CD4-positive, alpha-beta T cell treated with Interleukin-4 for 1 hour (primary cell): ENCODE measurements around the gene AOPEP.

Experiments used
- DNase-seq, 2 donors: peaks; one replicate each; pipeline ENCODE4 v3.0.0-alpha.2; 2020 to 2022

The AOPEP gene

GRCh38 chr9:95105519-95106287 is 379.2 kb downstream of the AOPEP start:
- no peak for DNase-seq

DNA sequence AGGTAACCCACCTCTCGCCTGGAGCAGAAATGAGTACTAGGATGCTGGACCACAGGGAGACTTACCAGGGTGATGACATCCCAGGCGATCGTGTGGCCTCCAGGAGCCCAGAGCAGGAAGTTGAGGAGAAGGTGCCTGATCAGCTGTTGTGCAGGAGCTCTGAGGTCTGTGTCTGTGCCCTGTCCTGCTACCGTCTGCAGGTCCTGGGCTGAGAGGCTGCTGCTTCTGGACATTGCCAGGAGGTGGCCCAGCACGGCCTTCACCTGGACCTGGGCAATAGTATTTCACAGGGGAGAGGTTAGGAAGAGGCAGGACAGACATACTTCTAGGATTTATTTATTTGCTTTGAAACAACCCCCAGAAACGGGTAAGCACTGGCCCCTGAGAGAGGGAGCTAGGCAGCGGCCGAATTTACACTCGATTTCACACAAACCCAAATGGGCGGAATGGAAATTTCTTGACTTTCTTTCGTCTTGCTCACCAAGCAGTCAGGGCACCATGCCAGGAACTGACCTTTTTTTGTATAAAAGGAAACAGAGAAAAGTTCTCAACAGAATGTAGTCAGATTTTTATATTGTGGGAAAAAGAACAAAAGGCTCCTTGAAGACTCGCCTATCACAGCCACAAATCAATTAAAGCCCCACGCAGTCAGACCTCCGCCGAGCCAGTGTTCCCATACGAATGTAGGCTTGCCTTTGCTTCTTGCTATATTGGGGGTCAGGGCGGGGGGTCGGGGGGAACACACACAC is 380.7 kb downstream of the AOPEP start:
- no peak for DNase-seq

GRCh38 chr9:95107976-95108375 is 381.5 kb downstream of the AOPEP start:
- DNase-seq = no peak

GRCh38 chr9:95108777-95109176 is 382.3 kb downstream of the AOPEP start:
- no peak for DNase-seq

DNA sequence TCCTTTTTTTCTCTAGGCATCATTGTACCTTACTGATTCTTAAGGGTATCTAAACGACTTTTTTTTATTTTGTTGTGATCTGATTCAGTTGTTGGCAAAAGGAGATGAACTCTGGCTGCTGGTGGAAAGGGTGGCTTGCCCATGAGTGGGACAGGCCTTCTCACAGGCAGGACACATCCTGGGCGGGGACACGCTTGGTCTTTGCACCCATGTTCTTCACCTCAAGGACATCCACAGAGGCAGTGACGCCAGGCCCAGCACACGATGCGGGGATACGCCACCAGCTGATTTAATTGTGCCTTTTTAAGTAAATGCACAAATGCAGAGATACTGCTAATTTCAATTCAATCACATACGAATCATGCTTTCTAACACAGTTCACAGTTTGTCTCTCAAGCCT is 383.0 kb downstream of the AOPEP start:
- no peak for DNase-seq

DNA sequence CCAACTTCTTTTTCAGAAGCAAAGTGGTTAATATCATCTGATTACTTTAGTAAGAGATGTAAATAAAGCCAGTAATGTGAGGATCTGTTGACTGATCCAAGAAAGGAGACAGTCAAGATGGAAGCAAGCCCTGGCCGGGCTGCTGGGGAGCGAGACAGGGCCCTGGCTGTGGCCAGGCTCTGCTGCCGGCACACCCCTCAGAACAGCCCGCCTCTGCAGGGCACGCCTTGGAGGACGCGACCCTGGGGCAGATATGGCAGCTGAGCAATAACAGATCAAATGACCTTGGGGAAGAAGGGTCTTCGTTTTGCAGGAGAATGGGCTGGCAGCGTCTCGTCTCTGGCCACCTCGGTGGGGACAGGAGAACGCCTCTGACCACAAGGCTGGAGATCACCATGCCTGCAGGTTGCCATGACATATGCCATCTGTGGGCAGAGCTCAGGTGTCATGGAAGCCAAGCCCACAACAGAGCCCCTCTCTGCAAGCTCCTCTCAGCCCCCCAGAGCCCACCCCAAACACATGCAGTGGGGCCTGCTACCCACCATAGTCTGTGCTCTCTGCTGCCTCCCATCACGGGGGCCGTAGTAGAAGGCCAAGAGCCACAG is 384.5 kb downstream of the AOPEP start:
- DNase-seq = no peak

DNA sequence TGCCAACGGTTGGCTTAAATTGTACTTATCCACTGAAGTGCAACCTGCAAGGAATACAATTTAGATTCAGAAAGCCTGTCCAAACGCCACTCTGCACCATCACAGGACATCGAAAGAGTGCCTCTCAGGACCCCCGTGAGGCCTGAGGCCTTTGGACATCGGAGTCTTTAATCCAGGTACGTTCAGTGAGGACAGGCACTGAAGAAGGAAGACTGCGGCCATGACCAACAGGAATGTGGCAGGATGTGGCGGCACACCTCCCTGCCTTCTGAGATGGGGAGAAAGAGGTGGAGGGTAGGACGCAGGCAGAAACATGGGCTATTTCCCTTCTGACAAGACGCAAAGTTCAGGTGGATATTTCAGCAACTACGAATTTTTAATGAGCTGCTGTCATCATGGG is 385.2 kb downstream of the AOPEP start:
- no peak for DNase-seq

DNA sequence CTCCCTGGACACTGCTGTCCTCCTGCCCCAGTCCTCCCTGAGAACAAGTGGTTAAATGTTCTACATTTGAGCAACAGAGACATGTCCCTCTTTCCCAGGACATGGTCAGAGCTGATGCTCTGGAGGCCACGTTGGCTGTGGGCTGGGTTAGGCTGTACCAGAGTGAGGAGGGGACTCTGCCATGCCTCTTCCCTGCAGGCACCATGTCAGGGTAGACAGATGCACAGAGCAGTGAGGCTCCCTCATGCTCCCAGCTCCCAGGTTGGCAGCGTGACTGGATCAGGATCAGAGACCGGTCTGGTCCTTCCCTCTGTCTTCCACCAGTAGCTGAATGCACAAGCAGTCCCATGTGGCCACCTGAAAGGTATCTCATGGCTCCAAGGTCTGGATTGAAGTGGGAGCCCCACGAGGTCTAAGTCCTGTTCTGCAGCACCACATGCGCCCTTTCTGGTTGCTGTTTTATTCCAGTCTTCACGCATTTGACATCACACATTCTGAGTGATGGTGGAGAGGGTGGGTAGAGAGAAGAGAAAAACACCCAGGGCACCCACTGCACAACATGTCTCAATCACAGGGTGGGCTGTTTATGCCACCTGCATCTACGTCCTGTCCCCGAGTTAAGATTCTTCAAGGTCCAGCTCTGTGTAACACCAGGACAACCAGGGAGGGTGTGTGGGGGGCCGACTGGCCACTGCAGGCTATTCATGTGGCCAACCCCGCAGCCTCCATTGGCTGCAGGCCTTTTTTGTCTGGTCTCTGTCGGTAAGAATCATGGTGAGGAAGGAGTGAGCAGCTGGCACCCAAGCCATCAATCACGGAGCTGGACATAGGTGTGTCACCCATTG is 386.2 kb downstream of the AOPEP start:
- no peak for DNase-seq

DNA sequence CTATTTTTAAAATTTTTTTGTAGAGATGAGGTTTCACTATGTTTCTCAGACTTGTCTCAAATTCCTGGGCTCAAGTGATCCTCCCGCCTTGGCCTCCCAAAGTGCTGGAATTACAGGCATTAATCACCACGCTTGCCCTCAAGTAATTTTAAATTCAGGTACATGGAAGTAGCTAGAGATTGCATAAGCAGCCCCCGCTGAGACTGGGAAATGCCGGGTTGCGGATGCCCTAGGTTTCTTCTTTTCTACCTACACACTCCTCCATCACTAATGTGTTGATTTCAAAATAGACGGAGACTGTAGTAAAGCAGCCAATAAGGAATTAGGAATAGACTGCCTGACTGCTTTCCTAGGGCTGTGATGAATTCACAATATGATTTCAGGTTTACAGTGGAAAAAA is 388.6 kb downstream of the AOPEP start:
- no peak for DNase-seq

DNA sequence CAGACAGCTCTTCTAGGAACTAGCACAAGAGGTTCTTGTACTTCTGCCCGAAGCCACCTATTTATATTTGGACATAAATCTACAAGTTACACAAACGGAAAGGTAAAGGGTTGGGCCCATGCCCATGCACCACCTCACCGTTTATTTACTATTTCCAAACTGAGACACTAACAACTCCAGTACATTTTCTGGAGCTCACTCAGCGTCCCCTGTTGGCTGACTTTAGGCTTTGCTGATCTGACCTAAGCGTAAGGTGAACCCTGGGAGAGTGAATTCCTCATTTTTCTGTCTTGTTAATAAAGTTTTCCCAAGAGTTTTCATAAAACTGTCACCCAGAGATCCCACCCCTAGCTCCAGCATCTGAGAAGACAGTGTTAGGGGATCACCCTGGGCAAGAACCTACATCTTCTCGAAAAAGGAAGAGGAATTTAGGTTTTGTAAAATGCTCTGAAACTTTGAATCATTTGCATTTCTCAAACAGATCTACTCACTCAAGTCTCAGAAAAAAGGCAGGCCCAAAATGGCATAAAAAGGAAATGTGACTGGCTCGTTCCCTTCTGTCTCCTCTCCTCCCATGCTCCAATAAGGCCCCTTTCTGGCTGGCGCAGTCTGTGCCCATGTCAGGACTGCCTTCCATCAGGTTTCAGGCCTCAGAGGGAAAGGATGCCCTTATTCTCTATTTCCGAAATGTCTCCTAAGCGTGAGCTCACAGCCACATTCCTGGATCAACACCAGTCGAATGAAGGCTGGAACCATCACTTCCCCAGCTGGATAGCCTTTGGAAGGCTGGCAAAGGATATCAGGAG is 389.7 kb downstream of the AOPEP start:
- no peak for DNase-seq

DNA sequence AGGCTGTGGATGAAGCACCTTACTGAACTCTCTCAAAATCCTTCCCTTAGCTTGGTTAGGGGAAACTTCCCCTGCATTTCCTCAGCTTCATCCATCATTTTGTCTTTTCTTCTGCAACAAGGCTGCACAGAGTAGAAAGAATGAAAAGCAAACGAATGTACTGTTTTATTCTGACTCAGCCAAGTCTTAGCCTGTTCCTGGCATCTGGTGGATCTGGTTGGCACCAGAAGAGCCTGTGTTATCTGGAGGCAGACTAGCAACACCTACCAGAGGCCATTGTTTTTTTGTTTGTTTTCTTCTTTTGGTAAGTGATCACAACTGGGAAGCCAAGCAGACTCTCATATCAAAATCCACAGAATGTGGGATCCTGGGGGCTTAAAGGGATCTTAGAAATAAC is 390.3 kb downstream of the AOPEP start:
- DNase-seq = no peak

GRCh38 chr9:95118596-95118995 is 392.1 kb downstream of the AOPEP start:
- DNase-seq = no peak

DNA sequence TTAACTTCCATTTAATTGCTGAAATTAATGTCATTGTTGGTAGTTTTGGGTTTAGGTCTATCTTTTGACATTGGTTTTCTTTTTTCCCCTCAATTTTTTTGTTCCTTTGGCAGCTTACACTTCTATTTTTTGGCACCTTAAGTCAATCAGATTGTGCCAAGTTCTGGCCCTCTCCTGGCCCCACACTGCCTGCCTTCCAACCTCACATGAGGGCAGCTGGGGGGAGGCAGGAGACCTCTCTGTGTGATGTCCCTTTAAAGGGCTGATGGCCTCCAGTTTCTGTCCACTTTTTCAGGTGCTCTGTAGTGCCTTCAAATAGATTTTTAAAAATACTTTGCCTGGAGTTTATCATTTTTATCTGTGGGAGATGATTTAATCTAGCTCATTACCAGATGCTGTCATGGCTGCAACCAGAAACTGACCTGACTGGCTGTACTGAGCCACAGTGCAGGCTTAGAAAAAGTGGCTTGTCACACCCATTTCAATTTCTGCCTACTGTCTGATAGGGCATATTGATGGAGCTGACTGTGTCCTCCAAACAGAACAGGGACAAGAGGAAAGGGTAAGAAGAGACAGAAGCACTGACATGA is 394.4 kb downstream of the AOPEP start:
- no peak for DNase-seq

DNA sequence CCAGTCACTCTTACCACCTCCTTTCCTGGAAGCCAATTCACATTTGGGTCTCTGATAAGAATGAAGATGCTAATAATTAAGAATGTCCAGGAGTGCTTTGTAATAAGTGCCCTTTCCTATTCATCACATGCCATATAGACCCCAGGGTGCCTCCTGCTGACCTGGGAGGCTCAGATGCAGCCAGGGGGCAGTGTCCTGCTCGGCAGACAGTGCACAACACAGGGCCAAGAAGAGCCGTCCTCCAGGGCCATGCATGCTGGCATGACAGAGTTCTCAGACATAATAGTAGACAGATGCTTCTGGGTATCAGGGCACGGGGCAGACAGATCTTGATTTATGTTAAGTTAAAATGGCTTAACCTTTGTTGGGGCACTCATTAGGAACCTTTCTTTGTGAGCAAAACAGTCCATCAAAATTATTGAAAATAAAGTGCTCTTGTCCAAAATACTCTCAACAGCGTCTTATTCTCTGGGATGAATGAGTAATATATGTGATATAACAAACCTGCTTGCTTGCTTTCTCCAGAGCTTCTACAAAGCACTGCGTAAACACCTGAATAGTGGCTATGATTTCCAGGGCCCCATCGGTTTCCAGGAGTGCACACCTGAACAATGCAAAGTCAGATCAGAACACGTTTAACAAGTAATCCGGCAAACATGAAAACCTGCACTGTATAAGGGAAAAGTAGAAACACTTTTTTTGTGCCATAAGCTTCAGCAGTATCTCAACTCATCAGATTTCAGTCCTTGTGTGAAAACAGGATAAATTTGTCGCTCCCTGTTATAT is 398.3 kb downstream of the AOPEP start:
- no peak for DNase-seq

DNA sequence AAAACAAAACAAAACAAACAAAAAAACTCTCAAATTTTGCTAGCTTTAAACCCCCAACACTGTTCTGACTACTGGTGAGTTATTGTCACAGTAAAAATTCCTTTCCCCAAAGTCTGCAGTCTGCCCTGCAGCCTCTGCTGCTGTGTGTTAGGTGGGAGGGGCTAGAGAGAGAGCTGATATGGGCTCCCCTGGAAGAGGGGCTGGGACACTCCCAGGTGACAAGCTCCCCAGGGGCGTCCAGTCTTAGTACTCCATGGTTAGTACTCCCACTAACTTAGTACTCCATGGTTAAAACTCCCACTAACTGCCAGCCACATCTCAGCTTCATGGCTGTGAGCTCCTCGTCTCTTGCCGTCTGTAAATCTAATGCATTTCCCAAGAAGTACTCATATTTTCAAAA is 399.2 kb downstream of the AOPEP start:
- DNase-seq = no peak

DNA sequence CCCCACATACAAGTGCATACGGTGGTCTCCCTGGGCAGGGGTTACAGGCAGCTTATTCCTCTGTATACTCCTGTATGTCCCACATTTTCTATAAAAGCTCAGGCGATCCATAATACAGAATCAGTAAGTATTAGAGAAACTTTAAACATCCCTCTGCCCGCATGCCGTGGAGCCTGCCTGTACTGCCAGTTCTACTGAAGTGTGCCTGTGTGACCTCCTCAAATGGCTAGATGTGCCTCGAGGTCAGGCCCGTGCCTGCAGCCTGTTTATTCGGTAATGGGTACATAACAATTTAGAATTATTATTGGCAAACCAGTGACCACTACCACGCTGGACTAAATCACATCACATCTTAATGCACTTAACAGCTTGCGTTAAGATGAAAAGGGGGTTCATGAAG is 400.2 kb downstream of the AOPEP start:
- DNase-seq = no peak

GRCh38 chr9:95127249-95128176 is 401.0 kb downstream of the AOPEP start:
- DNase-seq = peak; percentile 55 to 57

- DNase-seq = no peak
These were observed 401.7 kb downstream of the AOPEP start for GRCh38 chr9:95128177-95128524.

DNA sequence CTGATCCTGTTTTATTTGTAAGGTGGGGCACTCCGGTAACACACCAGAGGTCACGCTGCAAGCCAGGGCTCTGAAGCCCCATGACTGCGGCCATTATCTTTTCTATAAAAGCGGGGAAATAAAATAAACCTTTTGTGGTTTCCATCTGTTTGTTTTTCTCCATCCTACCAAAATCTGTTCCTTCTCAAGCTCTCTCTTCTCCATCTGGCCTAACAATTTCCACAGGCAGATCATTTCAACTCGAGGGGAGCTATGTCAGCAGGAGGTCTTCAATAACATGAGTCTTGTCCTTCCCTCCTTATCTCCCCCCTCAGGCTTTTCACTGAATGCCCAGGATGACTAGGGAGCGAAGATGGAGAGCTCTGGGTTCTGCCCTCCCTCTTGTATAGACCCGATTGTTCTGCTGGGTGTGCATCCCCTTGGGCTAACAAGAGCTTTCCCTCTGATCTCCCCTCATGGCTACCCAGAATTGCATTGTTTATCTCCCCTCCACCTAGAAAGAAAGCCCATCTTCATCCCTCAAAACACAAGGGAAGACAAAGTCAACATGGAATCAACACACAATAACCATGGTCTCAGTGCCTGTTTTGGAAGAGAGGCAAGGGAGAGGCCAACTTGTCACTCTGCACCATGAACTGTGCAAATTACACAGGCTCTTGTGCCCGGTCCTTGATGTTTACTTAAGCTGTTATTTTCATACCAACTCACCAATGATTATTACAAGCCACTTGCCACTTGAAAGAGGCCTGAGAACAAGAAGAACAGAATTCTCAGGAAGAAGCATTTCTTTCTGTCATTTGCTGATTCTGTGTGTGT is 403.2 kb downstream of the AOPEP start:
- DNase-seq = no peak
